Naive thymus-derived CD8-positive, alpha-beta T cell (primary cell): Measurements from ENCODE around the gene PQBP1. TPM values are rescaled to one million over a fixed set of nuclear protein-coding genes. Genes with fewer than 3 reads are reported as not detected.

Source experiments
- ATAC-seq, 2 donors: fragments of 150-1000 bp; cut with Tn5 transposase in 1 of 2; sonication (Bioruptor Pico), chemical (Tn5 transposase) in 1 of 2; 1 replicate in 1 of 2; 2 replicates in 1 of 2; pipeline ENCODE4 v1.10.0; 2021; ENCODE audit warnings: mild to moderate bottlenecking in 2 of 2, moderate library complexity in 2 of 2
- POLR2A ChIA-PET: fragments of 350-600 bp; sonication (Branson Sonifier 250); formaldehyde crosslinking; loops from one replicate; lab custom pipeline; 2021; ENCODE audit warnings: antibody characterized with exemption; lab: Charles Lee
- DNase-seq, 10 donors: peaks; one replicate each; pipeline versions ENCODE4 v3.0.0 to v3.0.0-alpha.2; 2020 to 2022
- H3K27ac Mint-ChIP-seq, 10 donors: one replicate each; pipeline ENCODE4 v1.8.0; 2020 to 2022; ENCODE audit warnings: mild to moderate bottlenecking in 10 of 10, mixed read lengths in 10 of 10, moderate library complexity in 4 of 10, inconsistent platforms in 1 of 10
- H3K27me3 Mint-ChIP-seq, 5 donors: one replicate each; pipeline ENCODE4 v1.8.0; 2021 to 2022; ENCODE audit warnings: mixed read lengths in 5 of 5
- H3K36me3 Mint-ChIP-seq, 3 donors: one replicate each; pipeline ENCODE4 v1.8.0; 2020 to 2022; ENCODE audit warnings: mixed read lengths in 3 of 3, mild to moderate bottlenecking in 2 of 3, inconsistent platforms in 1 of 3
- H3K4me1 Mint-ChIP-seq, 4 donors: one replicate each; pipeline ENCODE4 v1.8.0; 2021 to 2022; ENCODE audit warnings: mixed read lengths in 4 of 4
- H3K4me3 Mint-ChIP-seq, 10 donors: one replicate each; pipeline ENCODE4 v1.8.0; 2020 to 2022; ENCODE audit warnings: mild to moderate bottlenecking in 10 of 10, mixed read lengths in 10 of 10, moderate library complexity in 6 of 10, inconsistent platforms in 1 of 10
- H3K9me3 Mint-ChIP-seq, 9 donors: one replicate each; pipeline ENCODE4 v1.8.0; 2020 to 2022; ENCODE audit warnings: mixed read lengths in 9 of 9, mild to moderate bottlenecking in 3 of 9, inconsistent platforms in 1 of 9, moderate library complexity in 1 of 9
- polyA plus RNA-seq, 3 donors: library from polyadenylated mRNA; unstranded; fragments of 300-500 nt; fragmentation: Illumina TruSeq; gene quantifications; one replicate each; pipeline ENCODE4 v1.2.3, GENCODE V29; 2021
- total RNA-seq, 8 experiments: library from RNA in 2 of 8; stranded (reverse) in 2 of 8; gene quantifications; one replicate each; pipeline ENCODE4 v1.2.3 and lab custom pipeline; 2021 to 2026

The PQBP1 gene
- total and polyA plus RNA-seq, 5 experiments from 2014 or later: 66.4 to 114 (median 92.7) TPM

- peak; percentile 65 to 74 for ATAC-seq
- Mint-ChIP-seq H3K4me3 (peak overlapping the region; percentile 18 to 59 (median 40)), H3K36me3 (peaks cover 0 to 18% (median 0%) of the 10 kb centered on the region in 3 donors), H3K27ac (peak overlapping the region; percentile 69 to 92 (median 78)), H3K4me1 (peaks cover 16 to 56% (median 51%) of the 10 kb centered on the region in 4 donors), H3K27me3 (no peaks in the 10 kb centered on the region), H3K9me3 (no peaks in the 10 kb centered on the region)
- peak; percentile 26 to 76 (median 50) for DNase-seq
- POLR2A ChIA-PET: interaction anchor here (0.6 to 13.3 kb wide), 7 partner anchors 9 to 54 kb away, joined by 3 to 276 read pairs (median 7); partner anchors contain the start of genes PIM2 and SLC35A2
Measured at GRCh38 chrX:48945517-48946348, 48.0 kb downstream of the PQBP1 start.

DNA sequence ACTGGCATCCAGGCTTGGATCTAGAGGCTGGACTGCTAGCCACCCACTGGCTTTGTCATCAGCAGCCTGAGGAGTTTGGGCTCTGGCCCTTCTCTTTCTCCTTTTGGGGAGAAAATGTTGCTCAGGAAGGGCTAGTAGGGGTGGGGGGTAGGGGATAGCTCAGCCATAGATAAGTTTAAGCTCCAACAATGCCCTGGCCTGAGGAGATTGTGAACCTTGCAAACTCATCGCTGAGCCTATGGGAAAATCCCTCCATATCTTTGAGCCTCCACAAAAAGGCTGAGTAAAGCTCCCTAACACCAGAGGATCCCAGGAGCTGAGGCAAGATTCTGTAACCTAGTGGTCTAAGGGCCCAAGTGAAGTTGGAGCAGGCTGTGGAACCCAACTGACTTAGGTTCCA is 50.9 kb downstream of the PQBP1 start:
- H3K27me3 Mint-ChIP-seq: no peaks in the 10 kb centered on the region
- H3K27ac Mint-ChIP-seq: peak overlapping the region in 4 of 10 donors; percentile 32 to 63 (median 42)
- peaks cover 7 to 53% (median 47%) of the 10 kb centered on the region in 4 donors for H3K4me1 Mint-ChIP-seq
- H3K4me3 Mint-ChIP-seq: no peak overlapping the region
- DNase-seq (no peak), ATAC-seq (no peak)
- POLR2A ChIA-PET: interaction anchor here (0.6 to 1.3 kb wide), 7 partner anchors 9 to 299 kb away, joined by 3 to 6 read pairs (median 4); partner anchors contain the start of gene SLC35A2
- peaks cover 0 to 19% (median 0%) of the 10 kb centered on the region in 3 donors for H3K36me3 Mint-ChIP-seq
- no peaks in the 10 kb centered on the region for H3K9me3 Mint-ChIP-seq

Other genes with a start within 250 kb of the PQBP1 start
- 10 to 100 TPM; 98.4 to 99.7 TPM for gene WAS, start 214.1 kb upstream of the PQBP1 start, total RNA-seq
- gene WAS, start 214.1 kb upstream of the PQBP1 start, polyA plus RNA-seq: 10 to 100 TPM; 13.9 to 25.1 (median 19.7) TPM
- gene SUV39H1, start 201.2 kb upstream of the PQBP1 start, total RNA-seq: 1 to 10 TPM; 9.4 to 9.8 TPM
- 10 to 100 TPM in 2 of 3 donors, 1 to 10 TPM in 1; 9.8 to 13.9 (median 10.2) TPM for gene SUV39H1, start 201.2 kb upstream of the PQBP1 start, polyA plus RNA-seq
- not detected for gene GLOD5, start 136.2 kb upstream of the PQBP1 start, total RNA-seq
- gene GLOD5, start 136.2 kb upstream of the PQBP1 start, polyA plus RNA-seq: not detected
- gene GATA1, start 111.3 kb upstream of the PQBP1 start, total RNA-seq: not detected
- not detected for gene GATA1, start 111.3 kb upstream of the PQBP1 start, polyA plus RNA-seq
- 100 to 1,000 TPM; 120 to 124 TPM for gene HDAC6, start 95.9 kb upstream of the PQBP1 start, total RNA-seq
- gene HDAC6, start 95.9 kb upstream of the PQBP1 start, polyA plus RNA-seq: 10 to 100 TPM; 10.5 to 15.9 (median 13.0) TPM
- not detected for gene ERAS, start 71.4 kb upstream of the PQBP1 start, total RNA-seq
- gene ERAS, start 71.4 kb upstream of the PQBP1 start, polyA plus RNA-seq: not detected
- gene PCSK1N, start 62.3 kb upstream of the PQBP1 start, total RNA-seq: 1 to 10 TPM; 3.6 to 4.9 TPM
- 10 to 100 TPM; 12.6 to 28.0 (median 19.9) TPM for gene PCSK1N, start 62.3 kb upstream of the PQBP1 start, polyA plus RNA-seq
- 10 to 100 TPM; 41.2 to 44.8 TPM for gene TIMM17B, start 162 bp upstream of the PQBP1 start, total RNA-seq
- 10 to 100 TPM; 52.9 to 59.1 (median 55.5) TPM for gene TIMM17B, start 162 bp upstream of the PQBP1 start, polyA plus RNA-seq
- 10 to 100 TPM; 11.4 to 12.7 TPM for gene SLC35A2, start 13.7 kb downstream of the PQBP1 start, total RNA-seq
- gene SLC35A2, start 13.7 kb downstream of the PQBP1 start, polyA plus RNA-seq: 1 to 10 TPM; 6.8 to 8.1 (median 7.3) TPM
- 100 to 1,000 TPM; 126 to 132 TPM for gene PIM2, start 21.1 kb downstream of the PQBP1 start, total RNA-seq
- 100 to 1,000 TPM; 170 to 331 (median 313) TPM for gene PIM2, start 21.1 kb downstream of the PQBP1 start, polyA plus RNA-seq
- gene OTUD5, start 59.7 kb downstream of the PQBP1 start, total RNA-seq: 10 to 100 TPM; 98.7 to 99.4 TPM
- gene OTUD5, start 59.7 kb downstream of the PQBP1 start, polyA plus RNA-seq: 10 to 100 TPM; 23.7 to 48.4 (median 24.3) TPM
- gene KCND1, start 73.9 kb downstream of the PQBP1 start, total RNA-seq: 1 to 10 TPM; 1.6 to 1.7 TPM
- gene KCND1, start 73.9 kb downstream of the PQBP1 start, polyA plus RNA-seq: under 1 TPM in 2 of 3 donors, not detected in 1; 0.06 to 0.08 TPM
- 100 to 1,000 TPM in 1 of 2 experiments, 10 to 100 TPM in 1; 91.1 to 100 TPM for gene GRIPAP1, start 104.3 kb downstream of the PQBP1 start, total RNA-seq
- 10 to 100 TPM in 2 of 3 donors, 1 to 10 TPM in 1; 6.8 to 15.9 (median 12.6) TPM for gene GRIPAP1, start 104.3 kb downstream of the PQBP1 start, polyA plus RNA-seq
- 10 to 100 TPM; 31.0 to 34.4 TPM for gene TFE3, start 145.4 kb downstream of the PQBP1 start, total RNA-seq
- gene TFE3, start 145.4 kb downstream of the PQBP1 start, polyA plus RNA-seq: 1 to 10 TPM; 2.6 to 4.4 (median 3.5) TPM
- gene CCDC120, start 161.1 kb downstream of the PQBP1 start, total RNA-seq: 10 to 100 TPM; 12.9 TPM
- 1 to 10 TPM in 1 of 3 donors, under 1 TPM in 2; 0.61 to 1.7 (median 0.94) TPM for gene CCDC120, start 161.1 kb downstream of the PQBP1 start, polyA plus RNA-seq
- gene PRAF2, start 176.1 kb downstream of the PQBP1 start, total RNA-seq: 10 to 100 TPM; 22.9 to 24.6 TPM
- 10 to 100 TPM; 39.0 to 52.9 (median 50.7) TPM for gene PRAF2, start 176.1 kb downstream of the PQBP1 start, polyA plus RNA-seq
- gene WDR45, start 182.0 kb downstream of the PQBP1 start, total RNA-seq: 100 to 1,000 TPM; 112 to 124 TPM
- gene WDR45, start 182.0 kb downstream of the PQBP1 start, polyA plus RNA-seq: 10 to 100 TPM; 42.4 to 57.2 (median 43.3) TPM
- 10 to 100 TPM; 18.2 to 18.6 TPM for gene GPKOW, start 225.8 kb downstream of the PQBP1 start, total RNA-seq
- 10 to 100 TPM; 17.7 to 31.1 (median 27.9) TPM for gene GPKOW, start 225.8 kb downstream of the PQBP1 start, polyA plus RNA-seq